HEK293 (cell line): Measurements from ENCODE around the gene DBF4B.

Experiments used
- CTCF ChIA-PET: fragments of 350-600 bp; formaldehyde crosslinking; extraction: SDS; loops from one replicate; lab custom pipeline; 2021; ENCODE audit warnings: antibody characterized with exemption; lab: Yijun Ruan, JAX
- POLR2A ChIA-PET: fragments of 300-600 bp; formaldehyde crosslinking; extraction: SDS; loops from one replicate; lab custom pipeline; 2020; ENCODE audit warnings: antibody characterized with exemption, inconsistent platforms; lab: Yijun Ruan, JAX
- H3K27ac ChIP-seq: fragments of 200-500 bp; sonication (Bioruptor generic); 2 replicates; pipeline ENCODE4 v1.5.1; 2014; ENCODE audit warnings: low read depth, low read length, control low read depth, inconsistent platforms; ENCODE audit errors: extremely low read depth
- H3K36me3 ChIP-seq, 2 experiments: fragments of 200-500 bp in 1 of 2; sonication (Bioruptor generic) in 1 of 2; 1 replicate in 1 of 2; 2 replicates in 1 of 2; pipeline ENCODE4 v1.5.1; 2014 to 2017; ENCODE audit warnings: inconsistent platforms in 2 of 2, low read length in 2 of 2; ENCODE audit not compliant: control insufficient read depth in 2 of 2, insufficient read depth in 1 of 2
- H3K4me1 ChIP-seq: fragments of 200-500 bp; sonication (Bioruptor generic); 2 replicates; pipeline ENCODE4 v1.5.1; 2014; ENCODE audit warnings: mild to moderate bottlenecking, low read length, inconsistent platforms; ENCODE audit not compliant: control insufficient read depth, insufficient read depth
- H3K4me3 ChIP-seq: 2 replicates; pipeline ENCODE4 v1.5.1; 2011; ENCODE audit warnings: low read depth, mild to moderate bottlenecking, control low read depth, low read length, moderate library complexity
- H3K9me3 ChIP-seq: fragments of 200-500 bp; sonication (Bioruptor generic); 2 replicates; pipeline ENCODE4 v1.5.1; 2014; ENCODE audit warnings: low read depth, low read length, inconsistent platforms; ENCODE audit not compliant: control insufficient read depth, insufficient read depth
- FEZF1 ChIP-seq: fragments of 450-650 bp; formaldehyde crosslinking; IDR thresholded peaks from 2 replicates; pipeline ENCODE4 v1.5.1; 2016; ENCODE audit warnings: missing biosample characterization, missing genetic modification characterization
- GLIS1 ChIP-seq: fragments of 450-650 bp; formaldehyde crosslinking; IDR thresholded peaks from 2 replicates; pipeline ENCODE4 v1.5.1; 2016; ENCODE audit warnings: missing biosample characterization, missing genetic modification characterization
- HOXD13 ChIP-seq: sonication (generic); formaldehyde crosslinking; IDR thresholded peaks from 2 replicates; pipeline ENCODE4 v1.8.0; 2022; ENCODE audit warnings: missing genetic modification reagents, borderline replicate concordance
- MEIS1 ChIP-seq: sonication (generic); formaldehyde crosslinking; IDR thresholded peaks from 2 replicates; pipeline ENCODE4 v1.8.1; 2022; ENCODE audit warnings: missing genetic modification reagents, mild to moderate bottlenecking, borderline replicate concordance
- OSR2 ChIP-seq: fragments of 450-650 bp; formaldehyde crosslinking; IDR thresholded peaks from 2 replicates; pipeline ENCODE4 v1.5.1; 2016; ENCODE audit warnings: missing biosample characterization, missing genetic modification characterization
- PBX3 ChIP-seq: sonication (generic); formaldehyde crosslinking; IDR thresholded peaks from 2 replicates; pipeline ENCODE4 v1.8.1; 2022; ENCODE audit warnings: mild to moderate bottlenecking, moderate library complexity, missing genetic modification reagents
- PRDM1 ChIP-seq: fragments of 450-650 bp; formaldehyde crosslinking; IDR thresholded peaks from 2 replicates; pipeline ENCODE4; 2016; ENCODE audit warnings: missing biosample characterization, missing genetic modification characterization
- SP7 ChIP-seq: fragments of 450-650 bp; formaldehyde crosslinking; IDR thresholded peaks from 2 replicates; pipeline ENCODE4 v1.5.1; 2016; ENCODE audit warnings: missing biosample characterization, missing genetic modification characterization
- TCF7L2 ChIP-seq: IDR thresholded peaks from 2 replicates; pipeline ENCODE4 v1.6.1; 2011; ENCODE audit warnings: low read depth, mild to moderate bottlenecking, inconsistent platforms, low read length, moderate library complexity, borderline replicate concordance
- ZBTB44 ChIP-seq: fragments of 450-650 bp; IDR thresholded peaks from 2 replicates; pipeline ENCODE4 v1.5.1; 2018; ENCODE audit warnings: missing biosample characterization, mild to moderate bottlenecking, missing genetic modification characterization
- ZFHX2 ChIP-seq: fragments of 450-650 bp; formaldehyde crosslinking; conservative IDR thresholded peaks from 2 replicates; pipeline ENCODE4 v1.5.1; 2016; ENCODE audit warnings: missing biosample characterization, missing genetic modification characterization
- ZNF121 ChIP-seq: fragments of 450-650 bp; formaldehyde crosslinking; IDR thresholded peaks from 2 replicates; pipeline ENCODE4 v1.5.1; 2016; ENCODE audit warnings: missing biosample characterization, missing genetic modification characterization
- ZNF16 ChIP-seq: fragments of 450-650 bp; formaldehyde crosslinking; IDR thresholded peaks from 2 replicates; pipeline ENCODE4 v1.5.1; 2016; ENCODE audit warnings: low read depth, missing biosample characterization, missing genetic modification characterization
- ZNF169 ChIP-seq: fragments of 450-650 bp; formaldehyde crosslinking; IDR thresholded peaks from 2 replicates; pipeline ENCODE4 v1.5.1; 2016; ENCODE audit warnings: missing biosample characterization, missing genetic modification characterization
- ZNF280D ChIP-seq: fragments of 450-650 bp; formaldehyde crosslinking; IDR thresholded peaks from 2 replicates; pipeline ENCODE4 v1.5.1; 2016; ENCODE audit warnings: missing biosample characterization, missing genetic modification characterization
- ZNF404 ChIP-seq: fragments of 450-650 bp; formaldehyde crosslinking; IDR thresholded peaks from 2 replicates; pipeline ENCODE4 v1.5.1; 2017; ENCODE audit warnings: missing biosample characterization, missing genetic modification characterization
- ZNF529 ChIP-seq: fragments of 450-650 bp; formaldehyde crosslinking; IDR thresholded peaks from 2 replicates; pipeline ENCODE4 v1.5.1; 2017; ENCODE audit warnings: missing genetic modification characterization, missing biosample characterization; ENCODE audit not compliant: insufficient replicate concordance
- ZNF548 ChIP-seq: fragments of 450-650 bp; formaldehyde crosslinking; IDR thresholded peaks from 2 replicates; pipeline ENCODE4 v1.5.1; 2016; ENCODE audit warnings: missing biosample characterization, missing genetic modification characterization
- ZNF549 ChIP-seq: fragments of 450-650 bp; IDR thresholded peaks from 2 replicates; pipeline ENCODE4 v1.5.1; 2018; ENCODE audit warnings: missing biosample characterization, missing genetic modification characterization, mild to moderate bottlenecking, inconsistent platforms, moderate library complexity
- ZNF76 ChIP-seq: fragments of 450-650 bp; formaldehyde crosslinking; IDR thresholded peaks from 2 replicates; pipeline ENCODE4; 2016; ENCODE audit warnings: low read depth, missing biosample characterization, missing genetic modification characterization, borderline replicate concordance
- ZNF791 ChIP-seq: fragments of 450-650 bp; formaldehyde crosslinking; IDR thresholded peaks from 2 replicates; pipeline ENCODE4 v1.5.1; 2016; ENCODE audit warnings: missing biosample characterization, missing genetic modification characterization
- ZSCAN4 ChIP-seq: fragments of 450-650 bp; formaldehyde crosslinking; IDR thresholded peaks from 2 replicates; pipeline ENCODE4 v1.5.1; 2017; ENCODE audit warnings: missing biosample characterization, missing genetic modification characterization

Gene DBF4B

GRCh38 chr17:44688200-44688599 lies 20.3 kb upstream of the DBF4B start:
- CTCF ChIA-PET: interaction anchor here (1.2 to 1.5 kb wide), 5 partner anchors 16 to 212 kb away, joined by 3 to 16 read pairs (median 4); a partner anchor contains a TSS
- H3K27ac ChIP-seq: no peak overlapping the region
- TF ChIP-seq SP7 (no peak), ZNF549 (tag by site-specific recombination) (no peak), ZNF121 (peak; percentile 83), MEIS1 (CRISPR knock-in tag) (no peak)
- no peaks in the 10 kb centered on the region for H3K9me3 ChIP-seq
- H3K4me1 ChIP-seq: peaks cover 2% of the 10 kb centered on the region; the same call in 1 of the 2 replicates
- POLR2A ChIA-PET: interaction anchor here (1.1 to 2.7 kb wide), 3 partner anchors 13 to 71 kb away, joined by 4 to 10 read pairs (median 5); partner anchors contain the start of genes ADAM11 and DBF4B
- H3K4me3 ChIP-seq: no peak overlapping the region
- H3K36me3 ChIP-seq: peaks cover 26 to 31% of the 10 kb centered on the region in 2 experiments; a peak in 2 of 3 replicates

GRCh38 chr17:44688675-44689476 lies 19.6 kb upstream of the DBF4B start:
- Histone ChIP-seq H3K27ac (peak overlapping the region; percentile 72), H3K4me3 (peak overlapping the region; percentile 86), H3K36me3 (peaks cover 22 to 24% of the 10 kb centered on the region in 2 experiments; a peak in 2 of 3 replicates), H3K4me1 (peaks cover 2% of the 10 kb centered on the region; the same call in 1 of the 2 replicates), H3K9me3 (no peaks in the 10 kb centered on the region)
- CTCF ChIA-PET: interaction anchor here (0.6 to 1.5 kb wide), 7 partner anchors 17 to 243 kb away, joined by 3 to 16 read pairs (median 3); partner anchors contain the start of gene DBF4B
- POLR2A ChIA-PET: interaction anchor here (0.8 to 2.7 kb wide), 6 partner anchors 10 to 70 kb away, joined by 3 to 11 read pairs (median 4); partner anchors contain the start of genes ADAM11 and DBF4B
- no peak for TF ChIP-seq ZNF404 (tag by site-specific recombination)
- TF ChIP-seq ZNF121: no peak
- TF ChIP-seq ZNF169 (tag by site-specific recombination): no peak
- TF ChIP-seq ZFHX2 (tag by site-specific recombination): peak; percentile 24; the same call in 1 of the 2 replicates
- TF ChIP-seq ZNF76 (tag by site-specific recombination): no peak
- no peak for TF ChIP-seq MEIS1 (CRISPR knock-in tag)
- TF ChIP-seq ZNF280D (tag by site-specific recombination): no peak
- no peak for TF ChIP-seq ZNF548 (tag by site-specific recombination)
- peak; percentile 44 for TF ChIP-seq GLIS1 (tag by site-specific recombination)
- no peak for TF ChIP-seq ZNF529 (tag by site-specific recombination)
- peak; percentile 70 for TF ChIP-seq FEZF1 (tag by site-specific recombination)
- no peak for TF ChIP-seq ZSCAN4 (tag by site-specific recombination)
- TF ChIP-seq ZBTB44 (tag by site-specific recombination): no peak
- no peak for TF ChIP-seq ZNF791 (tag by site-specific recombination)
- TF ChIP-seq OSR2 (tag by site-specific recombination): no peak
- TF ChIP-seq HOXD13 (CRISPR knock-in tag): no peak
- no peak for TF ChIP-seq PBX3 (CRISPR knock-in tag)
- TF ChIP-seq TCF7L2: no peak
- TF ChIP-seq PRDM1 (tag by site-specific recombination): no peak
- no peak for TF ChIP-seq ZNF16
